CD4-positive, alpha-beta T cell (primary cell): Measurements from ENCODE around the gene TRDMT1. TPM values are rescaled to one million over a fixed set of nuclear protein-coding genes. Genes with fewer than 3 reads are reported as not detected.

Source experiments
- ATAC-seq: fragments of 200-7000 bp; cut with Tn5 transposase; one replicate; pipeline ENCODE4 v1.10.0; 2022; ENCODE audit warnings: mild to moderate bottlenecking; ENCODE audit not compliant: poor library complexity
- CTCF ChIA-PET: fragments of 350-600 bp; sonication (Branson Sonifier 250); formaldehyde crosslinking; loops from one replicate; lab custom pipeline; 2021; ENCODE audit warnings: antibody characterized with exemption, inconsistent platforms; lab: Charles Lee
- POLR2A ChIA-PET: fragments of 350-600 bp; sonication (Branson Sonifier 250); formaldehyde crosslinking; loops from one replicate; lab custom pipeline; 2021; ENCODE audit warnings: antibody characterized with exemption, inconsistent platforms; lab: Charles Lee
- DNase-seq, 14 experiments: peaks; one replicate each; pipeline ENCODE4 v3.0.0-alpha.2; 2013 to 2020; ENCODE audit warnings: mixed read lengths in 2 of 14
- H3K27ac ChIP-seq, 2 donors: one replicate each; pipeline versions ENCODE4 v1.5.1 to v1.7.0; 2013; ENCODE audit warnings: low read length in 2 of 2, low read depth in 1 of 2, mild to moderate bottlenecking in 1 of 2
- H3K27me3 ChIP-seq, 2 experiments: 1 replicate in 1 of 2; 2 replicates in 1 of 2; pipeline versions ENCODE4 v1.6.1 to v1.7.0; 2013; ENCODE audit warnings: low read length in 2 of 2, control low read depth in 1 of 2, mild to moderate bottlenecking in 1 of 2, moderate library complexity in 1 of 2; ENCODE audit not compliant: insufficient read depth in 2 of 2, control insufficient read depth in 1 of 2
- H3K36me3 ChIP-seq: one replicate; pipeline ENCODE4 v1.6.1; 2013; ENCODE audit warnings: low read length, control low read depth; ENCODE audit not compliant: insufficient read depth
- H3K4me1 ChIP-seq: one replicate; pipeline ENCODE4 v1.6.1; 2013; ENCODE audit warnings: low read length, control low read depth; ENCODE audit not compliant: insufficient read depth
- H3K4me3 ChIP-seq: one replicate; pipeline ENCODE4 v1.5.1; 2013; ENCODE audit warnings: mild to moderate bottlenecking, low read length, moderate library complexity
- H3K9me3 ChIP-seq, 2 experiments: 1 replicate in 1 of 2; 2 replicates in 1 of 2; pipeline versions ENCODE4 v1.6.1 to v1.7.0; 2013; ENCODE audit warnings: low read length in 2 of 2, mild to moderate bottlenecking in 2 of 2, control low read depth in 1 of 2, moderate library complexity in 1 of 2; ENCODE audit not compliant: control insufficient read depth in 1 of 2, insufficient read depth in 1 of 2
- H3K27ac Mint-ChIP-seq: one replicate; pipeline ENCODE4 v1.8.0; 2020; ENCODE audit warnings: mixed read lengths
- H3K27me3 Mint-ChIP-seq: one replicate; pipeline ENCODE4 v1.8.0; 2021; ENCODE audit warnings: mixed read lengths
- H3K36me3 Mint-ChIP-seq: one replicate; pipeline ENCODE4 v1.8.0; 2021; ENCODE audit warnings: low read depth, mixed read lengths
- H3K4me1 Mint-ChIP-seq: one replicate; pipeline ENCODE4 v1.8.0; 2021; ENCODE audit warnings: low read depth, mixed read lengths
- H3K4me3 Mint-ChIP-seq: one replicate; pipeline ENCODE4 v1.8.0; 2020; ENCODE audit warnings: mild to moderate bottlenecking, mixed read lengths
- H3K9me3 Mint-ChIP-seq: one replicate; pipeline ENCODE4 v1.8.0; 2020; ENCODE audit warnings: mixed read lengths
- CTCF ChIP-seq: fragments of 200-600 bp; IDR thresholded peaks from one replicate; pipeline ENCODE4 v1.8.0; 2022; ENCODE audit warnings: antibody characterized with exemption, mild to moderate bottlenecking
- intact Hi-C, 2 experiments: fragments of 100-400 bp; cut with DNase I in 1 of 2; cut with micrococcal nuclease in 1 of 2; formaldehyde crosslinking; loops; one replicate each; pipeline versions ENCODE4 v1.15.1 to v1.9.0; 2023 to 2025; cut with DNase I, micrococcal nuclease
- total RNA-seq, 174 experiments: library from RNA in 2 of 174; stranded (reverse) in 2 of 174; gene quantifications; one replicate each; pipeline ENCODE4 v1.2.3 and lab custom pipeline; 2021 to 2026

Gene TRDMT1
- total RNA-seq, 2 experiments from 2014 or later, result 20.3 to 21.3 TPM

- H3K27ac ChIP-seq, result no peak overlapping the region
- Mint-ChIP-seq H3K4me3 (no peak overlapping the region), H3K27me3 (no peaks in the 10 kb centered on the region), H3K9me3 (no peaks in the 10 kb centered on the region), H3K36me3 (peaks cover 75% of the 10 kb centered on the region), H3K4me1 (no peaks in the 10 kb centered on the region), H3K27ac (no peak overlapping the region)
- ChIA-PET POLR2A (interaction anchor here (0.5 kb wide), 1 partner anchor 576 kb away, joined by 3 read pairs; no protein-coding TSS in a partner anchor), CTCF (no interaction called here)
- intact Hi-C loops, result no loop called here
- H3K4me3 ChIP-seq, result no peak overlapping the region
- ATAC-seq (no peak), DNase-seq (no peak)
- no peaks in the 10 kb centered on the region for H3K27me3 ChIP-seq
- H3K9me3 ChIP-seq, result no peaks in the 10 kb centered on the region
- peaks cover 10% of the 10 kb centered on the region for H3K36me3 ChIP-seq
- no peaks in the 10 kb centered on the region for H3K4me1 ChIP-seq
- TF ChIP-seq CTCF, result no peak
Observed at GRCh38 chr10:17122726-17123661, 78.5 kb downstream of the TRDMT1 start.

- no peak for DNase-seq
- no peak overlapping the region for H3K27ac Mint-ChIP-seq
- TF ChIP-seq CTCF, result no peak
- Histone ChIP-seq H3K4me3 (no peak overlapping the region), H3K36me3 (peaks cover 10% of the 10 kb centered on the region), H3K9me3 (no peaks in the 10 kb centered on the region), H3K27me3 (no peaks in the 10 kb centered on the region), H3K4me1 (no peaks in the 10 kb centered on the region), H3K27ac (no peak overlapping the region)
- H3K9me3 Mint-ChIP-seq, result no peaks in the 10 kb centered on the region
- H3K4me3 Mint-ChIP-seq, result no peak overlapping the region
- no peak for ATAC-seq
- H3K4me1 Mint-ChIP-seq, result no peaks in the 10 kb centered on the region
- peaks cover 74% of the 10 kb centered on the region for H3K36me3 Mint-ChIP-seq
- CTCF ChIA-PET, result no interaction called here
- POLR2A ChIA-PET, result no interaction called here
- intact Hi-C loops, result no loop called here
- H3K27me3 Mint-ChIP-seq, result no peaks in the 10 kb centered on the region
Observed at GRCh38 chr10:17122052-17122451, 79.4 kb downstream of the TRDMT1 start.

- Histone ChIP-seq H3K36me3 (peaks cover 10% of the 10 kb centered on the region), H3K4me1 (no peaks in the 10 kb centered on the region), H3K27me3 (no peaks in the 10 kb centered on the region), H3K4me3 (no peak overlapping the region), H3K9me3 (no peaks in the 10 kb centered on the region), H3K27ac (no peak overlapping the region)
- peaks cover 2% of the 10 kb centered on the region for H3K4me1 Mint-ChIP-seq
- TF ChIP-seq CTCF, result no peak
- POLR2A ChIA-PET, result no interaction called here
- H3K27ac Mint-ChIP-seq, result no peak overlapping the region
- intact Hi-C loops, result no loop called here
- no peaks in the 10 kb centered on the region for H3K9me3 Mint-ChIP-seq
- CTCF ChIA-PET, result no interaction called here
- no peak overlapping the region for H3K4me3 Mint-ChIP-seq
- DNase-seq (no peak), ATAC-seq (no peak)
- peaks cover 66% of the 10 kb centered on the region for H3K36me3 Mint-ChIP-seq
- H3K27me3 Mint-ChIP-seq, result no peaks in the 10 kb centered on the region
Observed at GRCh38 chr10:17120694-17121093, 80.8 kb downstream of the TRDMT1 start.
